HG03457 (cell line): Measurements from ENCODE around the gene CMTM6.
"Not testable (repeated sequence)": the region's sequence is repeated elsewhere in the genome, so short reads cannot be mapped to it uniquely, and the experiment has no call there.

Experiments used
- ATAC-seq: cut with Tn5 transposase; IDR thresholded peaks from one replicate; pipeline ENCODE4 v1.9.1; 2021; ENCODE audit warnings: moderate number of reproducible peaks; ENCODE audit not compliant: unreplicated experiment

CMTM6 gene

GRCh38 chr3:32469151-32469874, 33.3 kb downstream of the CMTM6 start:
- no peak for ATAC-seq

DNA sequence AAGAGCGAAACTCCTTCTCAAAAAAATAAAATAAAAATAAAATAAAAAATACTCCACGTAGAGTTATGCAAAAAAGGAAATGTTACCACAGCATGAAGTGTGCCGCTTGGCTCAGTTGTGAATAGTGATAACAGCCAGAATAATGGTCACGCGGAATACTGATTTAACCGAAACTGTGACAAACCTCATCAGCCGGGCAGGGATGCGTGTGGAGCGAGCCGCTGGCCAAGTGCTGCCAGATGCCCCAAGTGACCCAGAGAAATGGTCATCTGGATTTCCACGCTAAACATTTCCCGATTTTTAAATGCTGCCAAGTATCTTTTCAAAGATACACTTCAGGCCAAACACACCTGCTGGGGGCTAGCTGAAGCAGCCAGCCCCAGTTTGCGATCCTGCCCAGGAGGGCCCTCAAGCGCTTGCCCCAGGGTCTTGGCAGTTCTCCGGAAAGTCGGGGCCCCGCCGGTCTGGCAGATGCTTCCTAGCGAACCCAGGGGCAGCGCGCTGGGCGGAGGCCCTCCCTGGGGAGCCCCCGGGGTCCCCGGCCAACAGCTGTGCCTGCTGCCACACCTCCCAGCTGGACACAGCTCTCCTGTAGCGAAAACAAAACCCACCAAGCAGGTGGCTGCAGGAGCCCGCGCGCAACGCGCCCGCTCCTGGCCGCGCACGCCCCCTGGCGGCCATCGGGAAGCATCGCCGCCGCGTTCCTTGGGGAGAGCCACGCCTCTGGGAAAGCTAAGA, 35.1 kb downstream of the CMTM6 start:
- ATAC-seq: peak; percentile 53

DNA sequence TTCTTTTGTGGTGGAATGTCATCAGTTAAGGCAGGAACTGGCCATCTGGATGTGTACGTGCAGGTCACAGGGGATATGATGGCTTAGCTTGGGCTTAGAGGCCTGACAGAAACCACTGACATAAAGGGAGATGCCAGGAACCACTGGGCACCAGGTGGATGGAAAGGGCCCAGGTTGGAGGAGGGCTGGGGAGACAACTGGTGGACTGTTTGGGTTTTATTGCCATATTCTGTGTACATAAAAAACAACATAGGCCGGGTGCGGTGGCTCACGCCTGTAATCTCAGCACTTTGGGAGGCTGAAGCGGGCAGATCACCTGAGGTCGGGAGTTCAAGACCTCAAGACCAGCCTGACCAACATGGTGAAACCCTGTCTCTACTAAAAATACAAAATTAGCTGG, 35.8 kb downstream of the CMTM6 start:
- not testable (repeated sequence) for ATAC-seq

GRCh38 chr3:32464726-32465125, 37.9 kb downstream of the CMTM6 start:
- ATAC-seq: not testable (repeated sequence)

GRCh38 chr3:32463415-32463814, 39.2 kb downstream of the CMTM6 start:
- not testable (repeated sequence) for ATAC-seq

- ATAC-seq: not testable (repeated sequence)
Observed at GRCh38 chr3:32462191-32462986, 40.3 kb downstream of the CMTM6 start.

GRCh38 chr3:32460817-32461496, 41.7 kb downstream of the CMTM6 start:
- not testable (repeated sequence) for ATAC-seq

DNA sequence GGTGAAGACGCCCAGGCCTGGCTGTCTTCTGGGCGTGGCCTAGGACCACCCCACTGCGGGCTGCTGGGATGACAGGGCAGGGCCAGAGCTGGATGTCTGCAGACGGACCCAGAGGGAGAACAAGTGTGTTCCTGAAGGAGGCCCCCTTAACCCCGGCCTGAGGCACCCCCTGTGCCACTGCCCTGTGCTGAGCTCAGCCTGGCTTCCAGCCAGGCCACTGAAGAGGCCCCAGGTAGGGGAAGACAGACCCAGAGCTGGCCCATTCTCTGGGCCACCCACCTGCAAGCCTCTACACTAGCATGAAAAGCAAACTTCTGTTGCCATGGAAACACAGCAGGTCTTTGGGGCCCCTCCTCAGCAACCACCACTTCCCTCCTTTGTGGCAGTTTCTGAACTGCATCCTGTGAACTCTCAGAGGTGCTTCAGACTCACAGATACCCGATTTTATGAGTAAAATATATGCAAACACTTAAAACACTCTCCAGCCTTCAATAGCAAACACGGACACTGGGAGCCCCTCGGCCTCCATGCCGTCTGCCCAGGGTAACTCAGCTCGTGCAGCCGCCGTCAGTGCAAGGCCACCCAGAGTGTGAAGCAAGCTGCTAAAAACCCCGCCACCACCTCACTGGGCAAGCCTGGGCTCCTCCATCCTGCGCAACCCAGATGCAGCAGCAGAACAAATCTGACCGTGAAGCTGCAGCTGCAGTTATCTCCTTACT, 42.5 kb downstream of the CMTM6 start:
- ATAC-seq: peak; percentile 84

GRCh38 chr3:32459450-32459849, 43.2 kb downstream of the CMTM6 start:
- ATAC-seq: no peak

DNA sequence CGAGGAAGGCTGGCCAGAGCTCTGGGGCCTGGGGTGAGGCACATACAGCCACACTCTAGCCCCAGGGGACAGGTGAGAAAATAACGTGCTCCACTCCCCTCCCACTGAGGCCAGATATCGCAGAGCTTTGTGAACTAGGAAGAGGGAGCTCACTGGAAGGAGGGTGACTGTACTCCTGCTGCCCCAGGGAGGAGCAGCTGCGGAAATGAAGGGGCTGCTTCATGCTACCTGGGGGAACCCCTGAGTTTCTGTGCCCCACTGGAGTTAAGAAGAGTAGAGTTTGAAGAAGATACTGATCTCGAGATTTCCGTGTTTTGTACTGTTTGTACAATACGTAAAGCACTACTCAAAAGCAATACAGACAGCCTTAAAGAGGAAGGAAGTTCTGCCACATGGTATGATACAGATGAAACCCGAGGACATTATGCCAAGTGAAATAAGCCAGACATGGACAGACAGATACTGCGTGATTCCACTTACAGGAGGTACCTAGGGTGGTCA, 44.6 kb downstream of the CMTM6 start:
- ATAC-seq: no peak

DNA sequence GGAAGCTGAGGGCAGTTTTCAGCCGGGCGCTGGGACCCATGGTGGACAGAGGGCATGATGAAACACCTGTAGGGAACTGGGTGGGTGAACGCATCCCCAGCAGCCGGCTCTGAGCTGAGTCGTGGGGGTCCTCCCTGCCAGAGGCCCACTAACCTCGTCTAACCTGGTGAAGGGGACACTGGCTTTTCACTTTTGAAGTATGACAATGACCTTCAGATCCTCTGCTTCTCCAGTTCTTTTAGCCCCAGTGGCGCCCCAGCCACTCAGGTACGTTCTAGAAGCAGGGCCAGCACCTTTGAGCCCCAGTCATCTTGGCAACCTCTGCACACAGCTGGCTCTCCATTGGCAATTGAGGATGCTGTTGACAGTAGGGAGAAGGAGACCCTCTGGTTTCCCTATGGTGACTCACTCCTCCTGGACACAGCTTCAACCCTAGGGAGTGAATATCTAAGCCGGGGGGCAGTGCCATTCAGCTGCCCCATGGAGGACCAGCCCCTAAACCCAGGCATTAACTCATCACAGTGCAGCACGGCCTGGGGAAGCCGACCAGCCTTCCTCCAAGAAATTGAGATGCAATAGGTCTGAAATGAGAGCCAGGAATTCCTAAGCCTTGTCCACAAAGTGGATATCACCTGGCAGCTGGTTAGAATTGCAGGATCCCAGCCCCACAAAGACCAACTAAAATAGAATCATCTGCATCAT, 46.1 kb downstream of the CMTM6 start:
- no peak for ATAC-seq

DNA sequence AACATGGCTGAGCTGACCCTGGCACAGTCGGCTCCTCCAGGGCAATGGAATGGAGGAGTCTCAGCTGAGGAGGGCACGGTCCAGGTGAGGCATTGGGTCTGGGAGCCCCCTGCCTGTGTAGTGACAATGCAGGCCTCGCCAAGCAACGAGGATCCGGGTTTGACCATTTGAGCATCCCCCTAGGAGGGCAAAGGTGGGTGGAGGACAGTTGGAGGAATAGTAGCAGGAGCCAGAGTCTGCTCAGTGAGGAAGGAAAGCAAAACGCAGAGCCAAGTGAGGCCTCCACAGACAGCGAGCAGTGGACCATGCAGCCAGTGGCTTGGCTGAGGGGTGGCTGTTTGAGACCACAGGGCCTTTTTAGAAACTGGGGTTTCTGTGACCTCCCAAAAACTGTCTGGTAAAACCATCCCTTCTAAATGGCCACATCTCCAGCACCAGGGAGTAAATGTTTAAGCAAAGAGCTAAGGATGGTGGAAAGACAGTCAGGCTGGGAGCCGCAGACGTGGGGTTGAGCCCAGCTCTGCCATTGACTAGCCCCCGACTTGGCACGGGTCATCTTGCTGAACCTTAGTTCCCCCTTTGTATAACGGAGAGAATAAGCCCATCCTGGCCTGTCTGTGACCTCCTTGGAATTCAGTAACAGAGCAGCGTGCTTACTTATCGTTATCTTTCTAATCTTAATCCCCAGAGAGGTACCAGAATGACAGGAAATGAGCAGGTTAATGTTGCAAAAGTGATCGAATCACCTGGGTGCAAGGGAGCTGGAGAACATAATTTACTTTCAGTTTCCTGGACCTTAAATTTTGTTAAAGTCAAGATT, 46.8 kb downstream of the CMTM6 start:
- ATAC-seq: no peak

- ATAC-seq: no peak
Observed at GRCh38 chr3:32454731-32455608, 47.7 kb downstream of the CMTM6 start.

- ATAC-seq: no peak
Observed at GRCh38 chr3:32454111-32454510, 48.5 kb downstream of the CMTM6 start.

- no peak for ATAC-seq
Observed at GRCh38 chr3:32453346-32453745, 49.3 kb downstream of the CMTM6 start.

DNA sequence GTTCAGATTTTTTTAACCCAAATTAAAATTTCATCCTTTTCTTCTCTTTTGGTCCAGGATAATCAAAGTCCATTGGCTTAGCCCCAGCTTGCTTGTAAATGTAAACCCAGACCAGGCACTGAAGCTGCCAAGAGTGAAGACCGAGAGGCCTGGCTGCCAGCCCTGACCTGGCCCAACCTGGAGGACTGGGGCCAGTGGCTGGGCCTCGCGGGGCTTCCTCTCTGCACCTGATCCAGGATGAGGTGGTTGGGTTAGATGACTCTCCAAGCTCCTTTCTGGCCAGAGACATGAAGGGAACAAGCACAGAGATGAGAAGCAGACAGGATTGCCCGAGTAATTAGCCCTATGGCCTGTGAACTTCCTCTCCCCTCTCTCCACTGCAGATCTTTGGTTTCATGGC, 50.6 kb downstream of the CMTM6 start:
- ATAC-seq: no peak

DNA sequence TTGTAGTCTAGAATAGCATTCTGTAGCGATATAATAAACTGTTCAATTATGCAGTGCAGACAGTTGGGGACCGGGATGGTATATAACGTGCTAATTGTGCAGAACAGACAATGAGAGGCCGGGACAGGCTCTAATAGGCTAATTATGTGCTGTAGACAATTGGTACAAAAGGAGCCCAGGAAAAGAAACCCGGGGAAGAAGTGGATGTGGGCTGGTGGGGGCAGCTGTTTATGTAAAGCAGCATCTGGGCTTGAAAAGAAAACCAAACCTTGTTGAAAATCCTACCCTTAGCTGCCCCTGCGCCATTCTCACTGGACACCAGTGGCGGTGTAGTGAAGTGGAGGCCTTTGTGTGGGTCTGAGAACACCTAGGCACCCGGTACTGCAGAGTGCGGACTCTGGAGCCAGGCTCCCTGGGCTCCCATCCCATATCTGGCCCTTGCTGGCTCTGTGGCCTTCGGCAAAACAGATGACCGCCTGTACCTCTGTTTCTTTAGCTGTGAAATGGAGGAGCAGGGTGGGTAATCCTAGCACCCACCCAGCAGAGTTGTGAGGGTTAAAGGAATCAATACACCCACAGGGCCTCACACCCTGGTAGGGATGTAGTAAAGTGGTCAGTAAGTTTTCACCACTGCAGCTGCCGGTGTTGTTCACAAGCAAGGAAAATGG, 51.5 kb downstream of the CMTM6 start:
- no peak for ATAC-seq
